OCI-LY1 (cell line): ENCODE measurements around the gene QRFP.

ENCODE experiments used
- H2AFZ ChIP-seq: fragments of 200-600 bp; sonication (generic), shearing (Covaris generic); 2 replicates; pipeline ENCODE4 v1.6.0; 2014; ENCODE audit warnings: antibody characterized with exemption, mild to moderate bottlenecking, low read length
- H3F3A ChIP-seq: fragments of 200-600 bp; sonication (generic), shearing (Covaris generic); 2 replicates; pipeline ENCODE4 v1.6.0; 2014; ENCODE audit warnings: mild to moderate bottlenecking, antibody characterized with exemption, low read length, moderate library complexity; ENCODE audit not compliant: insufficient read depth
- H3K27ac ChIP-seq: fragments of 200-600 bp; sonication (generic); 2 replicates; pipeline ENCODE4 v1.5.1; 2014; ENCODE audit warnings: low read length, mixed run types, mild to moderate bottlenecking, low read depth; ENCODE audit not compliant: poor library complexity, severe bottlenecking
- H3K27me3 ChIP-seq: fragments of 200-600 bp; sonication (generic); 2 replicates; pipeline ENCODE4 v1.6.0; 2014; ENCODE audit warnings: antibody characterized with exemption, mild to moderate bottlenecking, low read length, moderate library complexity; ENCODE audit not compliant: insufficient read depth
- H3K36me3 ChIP-seq: fragments of 200-600 bp; sonication (generic); 2 replicates; pipeline ENCODE4 v1.6.1; 2014; ENCODE audit warnings: mild to moderate bottlenecking, antibody characterized with exemption, low read length, moderate library complexity, mixed read lengths; ENCODE audit not compliant: insufficient read depth
- H3K4me1 ChIP-seq: fragments of 200-600 bp; sonication (generic); 2 replicates; pipeline ENCODE4 v1.5.1; 2014; ENCODE audit warnings: mild to moderate bottlenecking, low read length, moderate library complexity; ENCODE audit not compliant: insufficient read depth, severe bottlenecking
- H3K4me2 ChIP-seq: fragments of 200-600 bp; sonication (generic), shearing (Covaris generic); 2 replicates; pipeline ENCODE4 v1.6.1; 2014; ENCODE audit warnings: low read length
- H3K4me3 ChIP-seq: fragments of 200-600 bp; sonication (generic); 2 replicates; pipeline ENCODE4 v1.5.1; 2014; ENCODE audit warnings: low read length, low read depth, mild to moderate bottlenecking, mixed read lengths; ENCODE audit not compliant: poor library complexity, severe bottlenecking
- H3K79me2 ChIP-seq: fragments of 200-600 bp; shearing (Covaris generic); 2 replicates; pipeline ENCODE4 v1.6.1; 2016; ENCODE audit warnings: mixed run types, low read length, mixed read lengths; ENCODE audit not compliant: insufficient read depth
- H3K9ac ChIP-seq: fragments of 200-600 bp; sonication (generic), shearing (Covaris generic); 2 replicates; pipeline ENCODE4 v1.6.1; 2014; ENCODE audit warnings: mild to moderate bottlenecking, low read length, mixed read lengths
- H3K9me2 ChIP-seq: fragments of 200-600 bp; sonication (generic), shearing (Covaris generic); 2 replicates; pipeline ENCODE4 v1.6.1; 2014; ENCODE audit warnings: low read depth, mild to moderate bottlenecking, low read length, mixed read lengths
- H3K9me3 ChIP-seq: fragments of 200-600 bp; shearing (Covaris generic); 2 replicates; pipeline ENCODE4 v1.6.1; 2014; ENCODE audit warnings: low read length, mixed read lengths
- H4K20me1 ChIP-seq: fragments of 200-600 bp; sonication (generic), shearing (Covaris generic); 2 replicates; pipeline ENCODE4 v1.6.0; 2016; ENCODE audit warnings: mild to moderate bottlenecking, low read length; ENCODE audit not compliant: insufficient read depth
- EZH2 ChIP-seq: fragments of 200-600 bp; sonication (generic), shearing (Covaris generic); IDR thresholded peaks from 2 replicates; pipeline ENCODE4 v1.8.0; 2017; ENCODE audit warnings: borderline replicate concordance, mixed run types, mild to moderate bottlenecking, antibody characterized with exemption, low read length, moderate library complexity, mixed read lengths
- TF ChIP-seq, protein P1 (sequence below): fragments of 200-600 bp; sonication (generic), shearing (Covaris generic); IDR thresholded peaks from 2 replicates; pipeline ENCODE4 v1.5.1; 2017; ENCODE audit warnings: mild to moderate bottlenecking, antibody characterized with exemption, low read length, moderate library complexity, mixed read lengths

Gene QRFP

DNA sequence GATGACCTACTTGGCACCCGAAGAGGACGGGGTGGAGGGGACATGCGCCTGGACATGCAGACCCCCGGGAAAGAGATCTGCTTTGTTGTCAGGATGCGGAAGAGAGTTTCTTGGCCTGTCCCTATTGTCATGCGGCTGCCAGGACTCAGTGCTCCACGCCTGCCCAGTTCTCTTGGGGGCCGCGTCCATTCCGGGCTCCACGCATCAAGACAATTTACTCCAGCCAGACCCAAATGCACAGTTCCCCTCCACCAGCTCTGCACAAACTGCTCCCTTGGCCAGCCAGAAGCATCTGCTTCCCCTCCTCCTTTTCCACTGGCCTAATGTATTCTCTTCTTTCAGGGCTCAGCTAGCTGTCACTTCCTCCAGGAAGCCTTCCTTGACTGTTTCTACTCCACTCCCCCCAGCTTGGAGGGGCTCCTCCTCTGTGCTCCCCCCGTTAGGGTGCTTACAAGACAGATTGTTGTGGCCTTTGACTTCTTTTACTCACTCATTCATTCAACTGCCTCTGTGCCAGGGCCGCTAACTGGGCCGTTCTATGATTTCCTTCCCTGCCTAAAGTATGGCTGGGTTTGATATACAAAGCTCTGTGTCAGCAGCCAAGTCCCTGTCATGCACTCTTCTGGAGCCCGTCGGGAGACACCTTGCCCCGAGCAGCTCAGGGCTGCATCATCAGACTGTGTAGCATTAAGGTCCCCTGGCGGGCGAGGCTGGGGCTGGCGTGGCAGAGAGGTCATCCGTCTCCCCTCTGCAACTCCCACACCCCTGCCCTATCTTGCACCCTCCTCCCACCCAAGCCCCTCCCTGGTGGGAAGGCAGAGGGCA lies 35.9 kb upstream of the QRFP start:
- no peaks in the 10 kb centered on the region for H3K4me1 ChIP-seq
- H3K9me3 ChIP-seq = no peaks in the 10 kb centered on the region
- no peaks in the 10 kb centered on the region for H3K79me2 ChIP-seq
- H3F3A ChIP-seq = no peaks in the 10 kb centered on the region
- H3K27ac ChIP-seq = no peak overlapping the region
- H4K20me1 ChIP-seq = no peaks in the 10 kb centered on the region
- H3K27me3 ChIP-seq = peaks cover 13% of the 10 kb centered on the region; the same call in 1 of the 2 replicates
- H3K9ac ChIP-seq = no peak overlapping the region
- TF ChIP-seq EZH2 = no peak
- TF ChIP-seq, protein P1, sequence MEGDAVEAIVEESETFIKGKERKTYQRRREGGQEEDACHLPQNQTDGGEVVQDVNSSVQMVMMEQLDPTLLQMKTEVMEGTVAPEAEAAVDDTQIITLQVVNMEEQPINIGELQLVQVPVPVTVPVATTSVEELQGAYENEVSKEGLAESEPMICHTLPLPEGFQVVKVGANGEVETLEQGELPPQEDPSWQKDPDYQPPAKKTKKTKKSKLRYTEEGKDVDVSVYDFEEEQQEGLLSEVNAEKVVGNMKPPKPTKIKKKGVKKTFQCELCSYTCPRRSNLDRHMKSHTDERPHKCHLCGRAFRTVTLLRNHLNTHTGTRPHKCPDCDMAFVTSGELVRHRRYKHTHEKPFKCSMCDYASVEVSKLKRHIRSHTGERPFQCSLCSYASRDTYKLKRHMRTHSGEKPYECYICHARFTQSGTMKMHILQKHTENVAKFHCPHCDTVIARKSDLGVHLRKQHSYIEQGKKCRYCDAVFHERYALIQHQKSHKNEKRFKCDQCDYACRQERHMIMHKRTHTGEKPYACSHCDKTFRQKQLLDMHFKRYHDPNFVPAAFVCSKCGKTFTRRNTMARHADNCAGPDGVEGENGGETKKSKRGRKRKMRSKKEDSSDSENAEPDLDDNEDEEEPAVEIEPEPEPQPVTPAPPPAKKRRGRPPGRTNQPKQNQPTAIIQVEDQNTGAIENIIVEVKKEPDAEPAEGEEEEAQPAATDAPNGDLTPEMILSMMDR = no peak
- no peak overlapping the region for H2AFZ ChIP-seq
- no peak overlapping the region for H3K4me2 ChIP-seq
- no peaks in the 10 kb centered on the region for H3K9me2 ChIP-seq
- no peak overlapping the region for H3K4me3 ChIP-seq
- H3K36me3 ChIP-seq = no peaks in the 10 kb centered on the region

DNA sequence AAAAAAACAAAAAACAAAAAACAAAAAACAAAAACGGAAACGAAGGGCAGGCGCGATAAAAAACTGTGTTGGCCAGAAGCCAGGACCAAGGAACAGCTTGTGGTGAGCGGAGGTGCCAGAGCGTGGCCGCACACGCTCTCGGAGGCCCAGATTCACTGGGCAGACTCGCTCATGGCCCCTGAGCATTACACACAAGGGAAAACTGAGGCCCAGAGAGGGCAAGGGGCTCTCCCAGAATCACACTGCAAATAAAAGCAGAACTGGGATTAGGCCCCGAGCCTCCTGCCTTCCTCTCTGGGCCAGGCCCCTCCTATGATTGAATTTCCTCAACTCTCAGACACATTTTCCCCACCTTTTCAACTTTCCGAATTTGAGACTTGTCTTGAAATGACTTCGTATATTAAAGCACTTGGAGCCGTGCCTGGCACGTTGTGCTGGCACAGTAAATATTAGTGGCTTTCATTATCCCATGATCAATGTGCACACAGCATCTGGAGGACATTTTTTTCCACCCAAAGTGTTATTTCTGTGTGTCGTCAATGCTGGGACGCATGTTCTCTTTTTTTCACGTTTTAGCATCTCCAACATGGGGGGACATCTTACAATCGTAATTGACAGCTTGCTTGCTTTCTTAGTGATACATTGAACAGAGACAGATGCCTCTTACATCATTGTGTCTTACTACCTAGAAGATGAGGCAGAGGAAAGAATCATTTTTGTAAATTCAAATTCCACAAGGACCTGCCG lies 35.1 kb upstream of the QRFP start:
- Histone ChIP-seq H3K4me2 (no peak overlapping the region), H3K9ac (no peak overlapping the region), H3K27me3 (peaks cover 13% of the 10 kb centered on the region; the same call in 1 of the 2 replicates), H4K20me1 (no peaks in the 10 kb centered on the region), H3K79me2 (no peaks in the 10 kb centered on the region), H2AFZ (no peak overlapping the region), H3K4me1 (no peaks in the 10 kb centered on the region), H3F3A (no peaks in the 10 kb centered on the region), H3K9me2 (no peaks in the 10 kb centered on the region), H3K36me3 (no peaks in the 10 kb centered on the region), H3K4me3 (no peak overlapping the region), H3K27ac (no peak overlapping the region), H3K9me3 (no peaks in the 10 kb centered on the region)
- TF ChIP-seq, protein P1 = no peak
- TF ChIP-seq EZH2 = no peak

DNA sequence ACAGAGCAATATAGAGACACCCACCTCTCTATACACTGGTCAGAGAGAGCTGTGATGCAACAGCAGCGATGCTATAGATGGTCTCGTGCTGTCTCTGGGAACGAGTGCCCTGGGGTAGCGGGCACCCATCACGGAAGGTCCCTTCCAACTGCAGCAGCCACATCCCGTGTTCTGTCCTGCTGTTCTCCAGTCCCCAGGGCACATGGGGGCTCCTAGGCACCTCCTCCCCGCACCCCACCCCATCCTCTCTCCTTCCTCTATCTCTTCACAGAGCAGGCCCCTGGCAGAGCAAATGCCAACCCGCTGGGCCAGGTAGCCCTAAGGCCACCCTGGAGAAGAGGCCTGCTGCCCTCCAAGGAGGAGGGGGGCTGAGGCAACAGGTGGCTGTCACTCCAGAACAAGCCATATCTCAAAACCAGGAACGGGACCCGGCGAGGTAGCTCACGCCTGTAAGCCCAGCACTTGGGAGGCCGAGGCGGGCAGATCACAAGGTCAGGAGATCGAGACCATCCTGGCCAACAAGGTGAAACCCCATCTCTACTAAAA lies 34.3 kb upstream of the QRFP start:
- H3K9me2 ChIP-seq = no peaks in the 10 kb centered on the region
- H3K4me1 ChIP-seq = no peaks in the 10 kb centered on the region
- H3K27ac ChIP-seq = no peak overlapping the region
- no peak overlapping the region for H3K4me3 ChIP-seq
- TF ChIP-seq EZH2 = no peak
- TF ChIP-seq, protein P1 = no peak
- H3K79me2 ChIP-seq = no peaks in the 10 kb centered on the region
- H3F3A ChIP-seq = no peaks in the 10 kb centered on the region
- no peak overlapping the region for H3K9ac ChIP-seq
- no peaks in the 10 kb centered on the region for H4K20me1 ChIP-seq
- H3K9me3 ChIP-seq = no peaks in the 10 kb centered on the region
- no peak overlapping the region for H2AFZ ChIP-seq
- no peaks in the 10 kb centered on the region for H3K36me3 ChIP-seq
- H3K4me2 ChIP-seq = no peak overlapping the region
- peaks cover 13% of the 10 kb centered on the region; the same call in 1 of the 2 replicates for H3K27me3 ChIP-seq
